ENCODE data around the gene FLT3.
A peak's percentile ranks its signal among the peaks of the same experiment; 100 is the strongest.

Gene FLT3

GRCh38 chr13:27988520-27988919 is 111.9 kb downstream of the FLT3 start, which contains the start of gene URAD:
TSS of gene URAD (minus strand) at chr13:27988693. CDS start at chr13:27988637, 56 bp downstream.
- H3K4me3 Mint-ChIP-seq, result no peak within 1 kb of the TSS
- no peaks in the 10 kb centered on the region for H3K36me3 Mint-ChIP-seq (ENCODE audit: low read depth)
- peaks cover 11% of the 10 kb centered on the region for H3K27me3 Mint-ChIP-seq (ENCODE audit: low read depth)
- no peak within 1 kb of the TSS for H3K27ac Mint-ChIP-seq
- no peaks in the 10 kb centered on the region for H3K9me3 Mint-ChIP-seq
- DNase-seq (ENCODE audit: low spot score), result no peak
- no peaks in the 10 kb centered on the region for H3K4me1 Mint-ChIP-seq (ENCODE audit: low read depth)

- no peak for DNase-seq (ENCODE audit: low spot score)
- Mint-ChIP-seq H3K4me1 (ENCODE audit: low read depth) (no peaks in the 10 kb centered on the region), H3K9me3 (no peaks in the 10 kb centered on the region), H3K27ac (no peak overlapping the region), H3K27me3 (ENCODE audit: low read depth) (peaks cover 36% of the 10 kb centered on the region), H3K36me3 (ENCODE audit: low read depth) (no peaks in the 10 kb centered on the region), H3K4me3 (no peak overlapping the region)
These were observed 114.8 kb downstream of the FLT3 start for GRCh38 chr13:27985600-27985999.

- Mint-ChIP-seq H3K36me3 (ENCODE audit: low read depth) (no peaks in the 10 kb centered on the region), H3K27me3 (ENCODE audit: low read depth) (peaks cover 58% of the 10 kb centered on the region), H3K4me3 (no peak overlapping the region), H3K4me1 (ENCODE audit: low read depth) (peaks cover 1% of the 10 kb centered on the region), H3K27ac (no peak overlapping the region), H3K9me3 (no peaks in the 10 kb centered on the region)
- no peak for DNase-seq (ENCODE audit: low spot score)
These were observed 118.0 kb downstream of the FLT3 start for GRCh38 chr13:27982361-27982760.

- Mint-ChIP-seq H3K27ac (no peak overlapping the region), H3K27me3 (ENCODE audit: low read depth) (peaks cover 65% of the 10 kb centered on the region), H3K36me3 (ENCODE audit: low read depth) (no peaks in the 10 kb centered on the region), H3K4me3 (no peak overlapping the region), H3K4me1 (ENCODE audit: low read depth) (peaks cover 1% of the 10 kb centered on the region), H3K9me3 (no peaks in the 10 kb centered on the region)
- no peak for DNase-seq (ENCODE audit: low spot score)
These were observed 119.2 kb downstream of the FLT3 start for GRCh38 chr13:27981006-27981708.

GRCh38 chr13:27980280-27980998 is 119.9 kb downstream of the FLT3 start:
- peaks cover 73% of the 10 kb centered on the region for H3K27me3 Mint-ChIP-seq (ENCODE audit: low read depth)
- no peaks in the 10 kb centered on the region for H3K36me3 Mint-ChIP-seq (ENCODE audit: low read depth)
- H3K9me3 Mint-ChIP-seq, result no peaks in the 10 kb centered on the region
- no peak overlapping the region for H3K27ac Mint-ChIP-seq
- H3K4me1 Mint-ChIP-seq (ENCODE audit: low read depth), result peaks cover 3% of the 10 kb centered on the region
- H3K4me3 Mint-ChIP-seq, result no peak overlapping the region
- no peak for DNase-seq (ENCODE audit: low spot score)

- no peak overlapping the region for H3K4me3 Mint-ChIP-seq
- H3K36me3 Mint-ChIP-seq (ENCODE audit: low read depth), result no peaks in the 10 kb centered on the region
- H3K4me1 Mint-ChIP-seq (ENCODE audit: low read depth), result peaks cover 6% of the 10 kb centered on the region
- H3K9me3 Mint-ChIP-seq, result no peaks in the 10 kb centered on the region
- peaks cover 79% of the 10 kb centered on the region for H3K27me3 Mint-ChIP-seq (ENCODE audit: low read depth)
- H3K27ac Mint-ChIP-seq, result peak overlapping the region; percentile 49
- no peak for DNase-seq (ENCODE audit: low spot score)
These were observed 120.6 kb downstream of the FLT3 start for GRCh38 chr13:27979765-27980279.

- Mint-ChIP-seq H3K27me3 (ENCODE audit: low read depth) (peaks cover 83% of the 10 kb centered on the region), H3K4me1 (ENCODE audit: low read depth) (peaks cover 6% of the 10 kb centered on the region), H3K36me3 (ENCODE audit: low read depth) (no peaks in the 10 kb centered on the region), H3K27ac (no peak overlapping the region), H3K4me3 (no peak overlapping the region), H3K9me3 (no peaks in the 10 kb centered on the region)
- DNase-seq (ENCODE audit: low spot score), result no peak
These were observed 121.3 kb downstream of the FLT3 start for GRCh38 chr13:27979001-27979643.

GRCh38 chr13:27978301-27978968 is 121.9 kb downstream of the FLT3 start:
- peaks cover 6% of the 10 kb centered on the region for H3K4me1 Mint-ChIP-seq (ENCODE audit: low read depth)
- DNase-seq (ENCODE audit: low spot score), result no peak
- no peaks in the 10 kb centered on the region for H3K36me3 Mint-ChIP-seq (ENCODE audit: low read depth)
- H3K9me3 Mint-ChIP-seq, result no peaks in the 10 kb centered on the region
- H3K27me3 Mint-ChIP-seq (ENCODE audit: low read depth), result peaks cover 85% of the 10 kb centered on the region
- no peak overlapping the region for H3K4me3 Mint-ChIP-seq
- H3K27ac Mint-ChIP-seq, result no peak overlapping the region

GRCh38 chr13:27977476-27978300 is 122.7 kb downstream of the FLT3 start:
- no peak overlapping the region for H3K4me3 Mint-ChIP-seq
- peak overlapping the region; percentile 74 for H3K27ac Mint-ChIP-seq
- DNase-seq (ENCODE audit: low spot score), result no peak
- peaks cover 87% of the 10 kb centered on the region for H3K27me3 Mint-ChIP-seq (ENCODE audit: low read depth)
- H3K36me3 Mint-ChIP-seq (ENCODE audit: low read depth), result no peaks in the 10 kb centered on the region
- no peaks in the 10 kb centered on the region for H3K9me3 Mint-ChIP-seq
- H3K4me1 Mint-ChIP-seq (ENCODE audit: low read depth), result peaks cover 6% of the 10 kb centered on the region

GRCh38 chr13:27976362-27977091 is 123.8 kb downstream of the FLT3 start:
- Mint-ChIP-seq H3K27me3 (ENCODE audit: low read depth) (peaks cover 84% of the 10 kb centered on the region), H3K27ac (no peak overlapping the region), H3K4me3 (no peak overlapping the region), H3K36me3 (ENCODE audit: low read depth) (no peaks in the 10 kb centered on the region), H3K4me1 (ENCODE audit: low read depth) (peaks cover 6% of the 10 kb centered on the region), H3K9me3 (no peaks in the 10 kb centered on the region)
- no peak for DNase-seq (ENCODE audit: low spot score)

- H3K9me3 Mint-ChIP-seq, result no peaks in the 10 kb centered on the region
- no peak overlapping the region for H3K4me3 Mint-ChIP-seq
- peaks cover 84% of the 10 kb centered on the region for H3K27me3 Mint-ChIP-seq (ENCODE audit: low read depth)
- peaks cover 6% of the 10 kb centered on the region for H3K4me1 Mint-ChIP-seq (ENCODE audit: low read depth)
- peak overlapping the region; percentile 41 for H3K27ac Mint-ChIP-seq
- no peak for DNase-seq (ENCODE audit: low spot score)
- H3K36me3 Mint-ChIP-seq (ENCODE audit: low read depth), result no peaks in the 10 kb centered on the region
These were observed 124.6 kb downstream of the FLT3 start for GRCh38 chr13:27975564-27976361.
